Astrocyte (in vitro differentiated cells and primary cell): ENCODE data around the gene PAAF1. TPM values are rescaled to one million over a fixed set of nuclear protein-coding genes. Genes with fewer than 3 reads are reported as not detected.

Experiments used
- DNase-seq: peaks from one replicate; pipeline ENCODE4 v3.0.0-alpha.2; 2010; ENCODE audit warnings: low read depth
- FAIRE-seq: peaks from 2 replicates; lab custom pipeline; 2011; peaks lifted over from hg19 to GRCh38; lab: Jason Lieb, UNC
- H2AFZ ChIP-seq: 2 replicates; pipeline ENCODE4 v1.6.0; 2012; ENCODE audit warnings: low read depth, low read length, inconsistent platforms
- H3K27ac ChIP-seq: 2 replicates; pipeline ENCODE4 v1.5.1; 2011; ENCODE audit warnings: low read depth, low read length, inconsistent platforms
- H3K27me3 ChIP-seq: 2 replicates; pipeline ENCODE4 v1.6.0; 2011; ENCODE audit warnings: low read length, inconsistent platforms; ENCODE audit not compliant: insufficient read depth
- H3K36me3 ChIP-seq: 2 replicates; pipeline ENCODE4 v1.5.1; 2011; ENCODE audit warnings: low read length, inconsistent platforms; ENCODE audit not compliant: insufficient read depth
- H3K4me1 ChIP-seq: 2 replicates; pipeline ENCODE4 v1.5.1; 2011; ENCODE audit warnings: low read length, inconsistent platforms; ENCODE audit not compliant: insufficient read depth
- H3K4me2 ChIP-seq: 2 replicates; pipeline ENCODE4 v1.6.0; 2012; ENCODE audit warnings: low read length, inconsistent platforms
- H3K4me3 ChIP-seq: 2 replicates; pipeline ENCODE4 v1.5.1; 2011; ENCODE audit warnings: low read depth, mild to moderate bottlenecking, low read length, inconsistent platforms; ENCODE audit not compliant: insufficient read depth
- H3K79me2 ChIP-seq: 2 replicates; pipeline ENCODE4 v1.6.0; 2012; ENCODE audit warnings: mild to moderate bottlenecking, low read length, inconsistent platforms; ENCODE audit not compliant: insufficient read depth
- H3K9ac ChIP-seq: 2 replicates; pipeline ENCODE4 v1.6.0; 2012; ENCODE audit warnings: mild to moderate bottlenecking, low read length, inconsistent platforms
- H3K9me3 ChIP-seq: 2 replicates; pipeline ENCODE4 v1.5.1; 2012; ENCODE audit warnings: low read depth, mild to moderate bottlenecking, low read length, inconsistent platforms; ENCODE audit not compliant: insufficient read depth
- H4K20me1 ChIP-seq: 2 replicates; pipeline ENCODE4 v1.6.0; 2012; ENCODE audit warnings: low read length, inconsistent platforms; ENCODE audit not compliant: insufficient read depth
- H3K27ac Mint-ChIP-seq: one replicate; pipeline ENCODE4 v1.8.0; 2021; ENCODE audit warnings: mild to moderate bottlenecking, mixed read lengths; ENCODE audit not compliant: unreplicated experiment
- H3K27me3 Mint-ChIP-seq: one replicate; pipeline ENCODE4 v1.8.0; 2021; ENCODE audit warnings: low read depth, mixed read lengths; ENCODE audit not compliant: unreplicated experiment
- H3K36me3 Mint-ChIP-seq: one replicate; pipeline ENCODE4 v1.8.0; 2021; ENCODE audit warnings: low read depth, mixed read lengths; ENCODE audit not compliant: unreplicated experiment
- H3K4me1 Mint-ChIP-seq: one replicate; pipeline ENCODE4 v1.8.0; 2021; ENCODE audit warnings: low read depth, mixed read lengths; ENCODE audit not compliant: unreplicated experiment
- H3K4me3 Mint-ChIP-seq: one replicate; pipeline ENCODE4 v1.8.0; 2021; ENCODE audit warnings: mild to moderate bottlenecking, moderate library complexity, mixed read lengths; ENCODE audit not compliant: unreplicated experiment
- H3K9me3 Mint-ChIP-seq: one replicate; pipeline ENCODE4 v1.8.0; 2021; ENCODE audit warnings: mild to moderate bottlenecking, mixed read lengths; ENCODE audit not compliant: unreplicated experiment
- EZH2 ChIP-seq: IDR thresholded peaks from 2 replicates; pipeline ENCODE4 v1.6.1; 2012; ENCODE audit warnings: mild to moderate bottlenecking, low read length, inconsistent platforms; ENCODE audit not compliant: insufficient read depth
- total RNA-seq: library from RNA; stranded (reverse); gene quantifications from 2 replicates; pipeline ENCODE4 v1.2.1, GENCODE V29; 2021
- TF ChIP-seq, protein P1 (sequence below): IDR thresholded peaks from 2 replicates; pipeline ENCODE4 v1.5.1; 2011; ENCODE audit warnings: low read depth, mild to moderate bottlenecking, inconsistent platforms, low read length, moderate library complexity; ENCODE audit not compliant: insufficient read depth

The PAAF1 gene
- total RNA-seq, 1 donor from 2014 or later = 14.2 TPM

DNA sequence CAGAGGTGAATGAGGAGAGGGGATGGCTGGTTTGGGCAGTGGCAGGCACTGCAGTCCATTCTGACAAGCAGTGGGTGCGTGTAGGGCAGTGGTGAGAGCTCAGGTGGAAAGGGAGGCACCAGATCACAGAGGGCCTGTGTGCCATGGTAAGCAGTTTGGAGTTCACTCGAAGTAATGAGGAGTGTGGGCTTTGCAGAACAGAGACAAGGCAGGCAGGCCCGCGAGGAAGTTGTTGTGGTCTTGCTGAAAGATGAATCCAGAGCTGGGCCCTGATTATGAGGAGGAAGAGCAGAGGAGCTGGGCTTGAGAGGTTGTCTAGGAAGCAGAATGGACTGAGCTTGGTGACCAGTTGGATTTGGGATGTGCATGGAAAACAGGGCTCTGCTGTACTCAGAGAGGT, 72.4 kb downstream of the PAAF1 start:
- Histone ChIP-seq H3K9me3 (peaks cover 3% of the 10 kb centered on the region), H3K4me1 (no peaks in the 10 kb centered on the region), H4K20me1 (no peaks in the 10 kb centered on the region), H3K9ac (no peak overlapping the region), H2AFZ (no peak overlapping the region), H3K4me3 (no peak overlapping the region), H3K4me2 (no peak overlapping the region), H3K27me3 (no peaks in the 10 kb centered on the region), H3K36me3 (no peaks in the 10 kb centered on the region), H3K79me2 (no peaks in the 10 kb centered on the region), H3K27ac (no peak overlapping the region)
- TF ChIP-seq, protein P1, sequence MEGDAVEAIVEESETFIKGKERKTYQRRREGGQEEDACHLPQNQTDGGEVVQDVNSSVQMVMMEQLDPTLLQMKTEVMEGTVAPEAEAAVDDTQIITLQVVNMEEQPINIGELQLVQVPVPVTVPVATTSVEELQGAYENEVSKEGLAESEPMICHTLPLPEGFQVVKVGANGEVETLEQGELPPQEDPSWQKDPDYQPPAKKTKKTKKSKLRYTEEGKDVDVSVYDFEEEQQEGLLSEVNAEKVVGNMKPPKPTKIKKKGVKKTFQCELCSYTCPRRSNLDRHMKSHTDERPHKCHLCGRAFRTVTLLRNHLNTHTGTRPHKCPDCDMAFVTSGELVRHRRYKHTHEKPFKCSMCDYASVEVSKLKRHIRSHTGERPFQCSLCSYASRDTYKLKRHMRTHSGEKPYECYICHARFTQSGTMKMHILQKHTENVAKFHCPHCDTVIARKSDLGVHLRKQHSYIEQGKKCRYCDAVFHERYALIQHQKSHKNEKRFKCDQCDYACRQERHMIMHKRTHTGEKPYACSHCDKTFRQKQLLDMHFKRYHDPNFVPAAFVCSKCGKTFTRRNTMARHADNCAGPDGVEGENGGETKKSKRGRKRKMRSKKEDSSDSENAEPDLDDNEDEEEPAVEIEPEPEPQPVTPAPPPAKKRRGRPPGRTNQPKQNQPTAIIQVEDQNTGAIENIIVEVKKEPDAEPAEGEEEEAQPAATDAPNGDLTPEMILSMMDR = no peak
- no peak for TF ChIP-seq EZH2
- Mint-ChIP-seq H3K27me3 (no peaks in the 10 kb centered on the region), H3K4me1 (peaks cover 2% of the 10 kb centered on the region), H3K9me3 (peaks cover 5% of the 10 kb centered on the region), H3K27ac (no peak overlapping the region), H3K36me3 (peaks cover 6% of the 10 kb centered on the region), H3K4me3 (peak overlapping the region; percentile 28)
- no peak for DNase-seq
- FAIRE-seq = no peak

DNA sequence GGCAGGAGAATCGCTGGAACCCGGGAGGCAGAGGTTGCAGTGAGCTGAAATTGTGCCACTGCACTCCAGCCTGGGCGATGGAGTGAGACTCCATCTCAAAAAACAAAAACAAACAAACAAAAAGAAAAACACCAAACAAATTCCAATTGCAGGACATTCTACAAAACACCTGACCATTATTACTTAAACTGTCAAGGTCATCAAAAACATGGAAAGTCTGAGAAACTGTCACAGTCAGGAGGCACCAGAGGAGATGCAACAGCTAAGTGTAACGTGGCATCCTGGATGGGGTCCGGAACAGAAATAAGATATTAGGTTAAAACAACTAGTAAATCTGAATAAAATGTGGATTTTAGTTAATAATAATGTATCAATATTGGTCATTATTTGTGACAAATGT, 73.1 kb downstream of the PAAF1 start:
- Histone ChIP-seq H3K27me3 (no peaks in the 10 kb centered on the region), H4K20me1 (no peaks in the 10 kb centered on the region), H3K4me3 (no peak overlapping the region), H3K36me3 (no peaks in the 10 kb centered on the region), H3K4me1 (no peaks in the 10 kb centered on the region), H3K9me3 (peaks cover 3% of the 10 kb centered on the region), H2AFZ (no peak overlapping the region), H3K9ac (no peak overlapping the region), H3K4me2 (no peak overlapping the region), H3K27ac (no peak overlapping the region), H3K79me2 (no peaks in the 10 kb centered on the region)
- Mint-ChIP-seq H3K27ac (no peak overlapping the region), H3K4me1 (peaks cover 2% of the 10 kb centered on the region), H3K36me3 (peaks cover 6% of the 10 kb centered on the region), H3K9me3 (peaks cover 5% of the 10 kb centered on the region), H3K27me3 (no peaks in the 10 kb centered on the region), H3K4me3 (no peak overlapping the region)
- TF ChIP-seq, protein P1 = no peak
- TF ChIP-seq EZH2 = no peak
- no peak for FAIRE-seq
- DNase-seq = no peak

DNA sequence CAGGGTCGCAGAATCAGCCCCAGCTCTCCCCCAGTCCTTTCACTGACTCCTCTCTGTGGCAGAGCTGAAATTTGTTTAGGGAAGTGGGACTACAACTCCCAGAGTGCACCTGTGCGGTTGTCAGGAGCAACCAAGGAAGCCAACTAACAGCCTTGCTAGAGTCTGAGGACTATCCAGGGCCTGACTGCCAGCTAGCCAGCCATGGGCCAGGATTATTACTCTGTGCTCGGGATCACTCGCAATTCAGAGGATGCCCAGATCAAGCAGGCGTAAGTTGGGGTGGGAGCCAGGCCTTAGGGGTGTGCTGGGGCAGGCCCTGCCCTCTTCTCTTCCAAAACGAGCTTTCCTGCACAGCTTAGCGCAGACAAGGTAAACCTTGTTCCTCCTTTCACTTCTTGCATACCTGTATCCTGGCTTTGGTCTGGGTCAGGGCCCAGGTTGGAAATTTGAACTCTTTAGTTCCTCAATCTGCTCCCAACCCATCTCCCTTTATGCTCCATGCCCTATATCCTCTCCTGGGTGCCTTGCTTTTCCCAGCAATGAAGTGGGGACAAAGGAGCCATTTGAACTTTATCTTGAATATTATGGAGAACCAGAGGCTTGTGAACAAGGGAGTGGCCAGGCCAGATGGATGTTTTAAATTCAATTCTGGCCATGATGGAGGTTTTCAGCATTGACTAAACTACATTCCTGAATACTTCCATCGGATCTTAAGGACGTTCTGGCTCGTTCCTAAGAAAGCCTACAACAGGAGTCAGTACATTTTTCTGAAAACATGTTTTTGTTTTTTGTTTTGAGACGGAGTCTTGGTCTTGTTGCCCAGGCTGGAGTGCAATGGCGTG, 74.3 kb downstream of the PAAF1 start, which contains the start of gene DNAJB13:
Gene DNAJB13 (plus strand): TSS at position 158 of the 842 bp plus-strand sequence. CDS start 44 bp downstream, at position 202.
- Histone ChIP-seq H3K27ac (no peak within 1 kb of the TSS), H3K9ac (no peak within 1 kb of the TSS), H2AFZ (no peak within 1 kb of the TSS), H3K36me3 (no peaks in the 10 kb centered on the region), H3K27me3 (no peaks in the 10 kb centered on the region), H3K4me1 (peaks cover 3% of the 10 kb centered on the region), H4K20me1 (no peaks in the 10 kb centered on the region), H3K79me2 (no peaks in the 10 kb centered on the region), H3K9me3 (peaks cover 3% of the 10 kb centered on the region), H3K4me2 (no peak within 1 kb of the TSS), H3K4me3 (no peak within 1 kb of the TSS)
- DNase-seq (peak; percentile 41), FAIRE-seq (no peak)
- Mint-ChIP-seq H3K9me3 (peaks cover 5% of the 10 kb centered on the region), H3K4me1 (peaks cover 4% of the 10 kb centered on the region), H3K27me3 (no peaks in the 10 kb centered on the region), H3K36me3 (peaks cover 3% of the 10 kb centered on the region), H3K4me3 (no peak within 1 kb of the TSS), H3K27ac (no peak within 1 kb of the TSS)
- TF ChIP-seq EZH2 = no peak
